PC-3 (cell line): Measurements from ENCODE around the gene CSF1R. TPM values are rescaled to one million over a fixed set of nuclear protein-coding genes. Genes with fewer than 3 reads are reported as not detected.
"Not testable (repeated sequence)": the region's sequence is repeated elsewhere in the genome, so short reads cannot be mapped to it uniquely, and the experiment has no call there.

Experiments used
- ATAC-seq: fragments of 200-7000 bp; cut with Tn5 transposase; 2 replicates; pipeline ENCODE4 v1.9.1; 2020; ENCODE audit warnings: mild to moderate bottlenecking, moderate library complexity
- BruUV-seq: library from RNA; stranded (reverse); fragments of 400-500 nt; replicated peaks from 2 replicates; lab custom pipeline; 2021; lab: Mats Ljungman, UMichigan
- CTCF ChIA-PET: fragments of 300-600 bp; sonication (Branson Sonifier 250); formaldehyde crosslinking; loops from one replicate; lab custom pipeline; 2022; ENCODE audit warnings: antibody characterized with exemption; lab: Charles Lee
- POLR2A ChIA-PET: fragments of 300-600 bp; sonication (Branson Sonifier 250); formaldehyde crosslinking; loops from one replicate; lab custom pipeline; 2022; ENCODE audit warnings: antibody characterized with exemption; ENCODE audit not compliant: unreplicated experiment; lab: Charles Lee
- DNase-seq: peaks from one replicate; pipeline ENCODE4 v3.0.0-alpha.2; 2015
- H2AFZ ChIP-seq: fragments of 300-600 bp; sonication (generic); 2 replicates; pipeline ENCODE4 v1.6.0; 2016; ENCODE audit warnings: antibody characterized with exemption, low read length
- H3F3A ChIP-seq: fragments of 300-600 bp; sonication (generic); one replicate; pipeline ENCODE4 v1.6.0; 2017; ENCODE audit warnings: antibody characterized with exemption, low read length, control low read depth, mild to moderate bottlenecking; ENCODE audit not compliant: unreplicated experiment
- H3K27ac ChIP-seq: fragments of 300-600 bp; sonication (generic); 2 replicates; pipeline ENCODE4 v1.5.1; 2016; ENCODE audit warnings: mild to moderate bottlenecking, low read length
- H3K27me3 ChIP-seq: fragments of 300-600 bp; sonication (generic); 2 replicates; pipeline ENCODE4 v1.6.1; 2016; ENCODE audit warnings: low read length, mixed read lengths
- H3K36me3 ChIP-seq: fragments of 300-600 bp; sonication (generic); 2 replicates; pipeline ENCODE4 v1.6.1; 2016; ENCODE audit warnings: low read depth, mixed run types, low read length, mixed read lengths
- H3K4me1 ChIP-seq: fragments of 300-600 bp; sonication (generic); 2 replicates; pipeline ENCODE4 v1.5.1; 2016; ENCODE audit warnings: low read length; ENCODE audit not compliant: insufficient read depth
- H3K4me2 ChIP-seq: fragments of 300-600 bp; sonication (generic); 2 replicates; pipeline ENCODE4 v1.6.0; 2016; ENCODE audit warnings: low read length
- H3K4me3 ChIP-seq: fragments of 300-600 bp; sonication (generic); 2 replicates; pipeline ENCODE4 v1.5.1; 2016; ENCODE audit warnings: mild to moderate bottlenecking, low read length, mixed read lengths
- H3K79me2 ChIP-seq: fragments of 300-600 bp; sonication (generic); 2 replicates; pipeline ENCODE4 v1.6.1; 2017; ENCODE audit warnings: low read length, mixed read lengths
- H3K9ac ChIP-seq: fragments of 300-600 bp; sonication (generic); 2 replicates; pipeline ENCODE4 v1.6.0; 2016; ENCODE audit warnings: mild to moderate bottlenecking, low read length
- H3K9me2 ChIP-seq: fragments of 300-600 bp; sonication (generic); replicated peaks from 2 replicates; pipeline ENCODE4 v1.6.1; 2016; ENCODE audit warnings: mixed run types, low read length, mixed read lengths
- H3K9me3 ChIP-seq: fragments of 300-600 bp; sonication (generic); 2 replicates; pipeline ENCODE4 v1.6.1; 2016; ENCODE audit warnings: low read length, mixed read lengths
- H4K20me1 ChIP-seq: fragments of 300-600 bp; sonication (generic); 2 replicates; pipeline ENCODE4 v1.6.1; 2016; ENCODE audit warnings: low read length, mixed read lengths
- CTCF ChIP-seq: fragments of 300-600 bp; sonication (generic); conservative IDR thresholded peaks from 2 replicates; pipeline ENCODE4 v1.5.1; 2017; ENCODE audit warnings: antibody characterized with exemption, low read depth, mild to moderate bottlenecking, low read length
- EZH2 ChIP-seq: fragments of 300-600 bp; sonication (generic); IDR thresholded peaks from one replicate; pipeline ENCODE4 v1.6.1; 2017; ENCODE audit warnings: antibody characterized with exemption, mild to moderate bottlenecking, low read length; ENCODE audit not compliant: unreplicated experiment
- EZH2phosphoT487 ChIP-seq: fragments of 300-600 bp; sonication (generic); IDR thresholded peaks from 2 replicates; pipeline ENCODE4 v1.6.1; 2018; ENCODE audit warnings: mild to moderate bottlenecking, antibody characterized with exemption, low read length, borderline replicate concordance
- intact Hi-C: fragments of 100-400 bp; cut with micrococcal nuclease; formaldehyde crosslinking; loops from 2 replicates; pipeline ENCODE4 v1.9.0; 2023
- total RNA-seq: library from RNA; depleted of rRNA; stranded (reverse); fragments of >200 nt; gene quantifications from 2 replicates; pipeline ENCODE4 v1.2.3, GENCODE V29; 2014

The CSF1R gene
- total RNA-seq, 1 experiment from 2014 or later, result not detected

GRCh38 chr5:150092159-150092787, 5.9 kb upstream of the CSF1R start:
- CTCF ChIA-PET, result no interaction called here
- ATAC-seq (no peak), DNase-seq (no peak)
- H2AFZ ChIP-seq, result no peak overlapping the region
- H3K9ac ChIP-seq, result no peak overlapping the region
- no peaks in the 10 kb centered on the region for H3F3A ChIP-seq
- intact Hi-C loops, result no loop called here
- H3K27ac ChIP-seq, result no peak overlapping the region
- H4K20me1 ChIP-seq, result no peaks in the 10 kb centered on the region
- no TSS peak for BruUV-seq
- no peaks in the 10 kb centered on the region for H3K4me1 ChIP-seq
- H3K9me2 ChIP-seq, result no peaks in the 10 kb centered on the region
- H3K4me2 ChIP-seq, result no peak overlapping the region
- POLR2A ChIA-PET, result no interaction called here
- TF ChIP-seq EZH2, result no peak
- no peaks in the 10 kb centered on the region for H3K9me3 ChIP-seq
- no peak overlapping the region for H3K4me3 ChIP-seq
- H3K27me3 ChIP-seq, result peaks cover 62% of the 10 kb centered on the region
- no peaks in the 10 kb centered on the region for H3K36me3 ChIP-seq
- no peaks in the 10 kb centered on the region for H3K79me2 ChIP-seq

GRCh38 chr5:150085191-150085912, 1.0 kb downstream of the CSF1R start:
- Histone ChIP-seq H3K9me3 (no peaks in the 10 kb centered on the region), H3K27me3 (peaks cover 51% of the 10 kb centered on the region), H3K9me2 (no peaks in the 10 kb centered on the region), H3K27ac (no peak overlapping the region), H3K4me1 (no peaks in the 10 kb centered on the region; the same call in 1 of the 2 replicates), H3K4me3 (no peak overlapping the region), H3F3A (no peaks in the 10 kb centered on the region), H3K4me2 (no peak overlapping the region), H3K36me3 (no peaks in the 10 kb centered on the region), H3K79me2 (no peaks in the 10 kb centered on the region), H4K20me1 (no peaks in the 10 kb centered on the region), H3K9ac (no peak overlapping the region), H2AFZ (no peak overlapping the region)
- TF ChIP-seq EZH2, result no peak
- no peak for TF ChIP-seq EZH2phosphoT487
- TF ChIP-seq CTCF, result no peak
- POLR2A ChIA-PET, result no interaction called here
- DNase-seq, result no peak
- CTCF ChIA-PET, result no interaction called here
- ATAC-seq, result no peak
- no TSS peak for BruUV-seq
- intact Hi-C loops, result no loop called here

- H3K27ac ChIP-seq, H3K4me2 ChIP-seq, H3K36me3 ChIP-seq, BruUV-seq, H3F3A ChIP-seq, H3K9me2 ChIP-seq, H3K4me3 ChIP-seq, H3K4me1 ChIP-seq, ATAC-seq, CTCF ChIA-PET, H3K9me3 ChIP-seq, H2AFZ ChIP-seq, intact Hi-C loops, DNase-seq, H3K79me2 ChIP-seq, H3K9ac ChIP-seq, POLR2A ChIA-PET, H4K20me1 ChIP-seq: not testable (repeated sequence)
- H3K27me3 ChIP-seq, result peaks cover 45% of the 10 kb centered on the region
Observed at GRCh38 chr5:150084754-150085153, 1.6 kb downstream of the CSF1R start.
